Prostate gland (tissue), 2 donors: ENCODE measurements around the gene ANKRD34B. TPM values are rescaled to one million over a fixed set of nuclear protein-coding genes. Genes with fewer than 3 reads are reported as not detected.
"Not testable (repeated sequence)": the region's sequence is repeated elsewhere in the genome, so short reads cannot be mapped to it uniquely, and the experiment has no call there.

Experiments used
- DNase-seq: peaks from one replicate; pipeline ENCODE4 v3.0.0-alpha.2; 2019; ENCODE audit warnings: low spot score
- H3K27ac ChIP-seq, 2 donors: fragments of 200-600 bp; sonication (generic); 2 replicates each; pipeline ENCODE4 v1.5.1; 2017 to 2019
- H3K27me3 ChIP-seq: fragments of 200-600 bp; sonication (generic); replicated peaks from 2 replicates; pipeline ENCODE4 v1.5.1; 2019; ENCODE audit not compliant: insufficient read depth
- H3K36me3 ChIP-seq, 2 donors: fragments of 200-600 bp; sonication (generic); 1 replicate in 1 of 2; 2 replicates in 1 of 2; pipeline versions ENCODE4 v1.5.1 to v1.8.1; 2017 to 2019
- H3K4me1 ChIP-seq: fragments of 200-600 bp; sonication (generic); replicated peaks from 2 replicates; pipeline ENCODE4 v1.5.1; 2019
- H3K4me3 ChIP-seq, 2 donors: fragments of 200-600 bp; sonication (generic); 2 replicates each; pipeline ENCODE4 v1.5.1; 2017 to 2019
- H3K9me3 ChIP-seq: fragments of 200-600 bp; sonication (generic); 2 replicates; pipeline ENCODE4 v1.5.1; 2017
- POLR2A ChIP-seq: fragments of 450-650 bp; IDR thresholded peaks from one replicate; pipeline ENCODE4 v1.6.1; 2016; ENCODE audit warnings: antibody characterized with exemption, mild to moderate bottlenecking
- POLR2AphosphoS5 ChIP-seq: sonication (generic); formaldehyde crosslinking; IDR thresholded peaks from one replicate; pipeline ENCODE4 v1.6.1; 2017; ENCODE audit warnings: antibody characterized with exemption
- WGBS: methylation state at CpG from one replicate; pipeline ENCODE4 v1.1.5; 2018; 5-methylcytosine and 5-hydroxymethylcytosine counted together
- intact Hi-C: fragments of 100-400 bp; cut with DNase I; formaldehyde crosslinking; loops from one replicate; pipeline ENCODE4 v1.14.2; 2022
- total RNA-seq, 2 donors: library from RNA; depleted of rRNA; stranded (reverse); fragments of >200 nt; gene quantifications; one replicate each; pipeline ENCODE4 v1.1.0, GENCODE V29; 2016
- TF ChIP-seq, protein P1 (sequence below), 4 experiments: fragments of 200-600 bp in 2 of 4; fragments of 450-650 bp in 2 of 4; sonication (generic) in 2 of 4; IDR thresholded peaks; 1 replicate in 3 of 4; 2 replicates in 1 of 4; pipeline ENCODE4 v1.5.1; 2016 to 2019; ENCODE audit warnings: antibody characterized with exemption in 4 of 4, mild to moderate bottlenecking in 2 of 4, moderate library complexity in 2 of 4

Gene ANKRD34B
- total RNA-seq, 2 donors from 2014 or later = 0.18 TPM; not detected in 1

DNA sequence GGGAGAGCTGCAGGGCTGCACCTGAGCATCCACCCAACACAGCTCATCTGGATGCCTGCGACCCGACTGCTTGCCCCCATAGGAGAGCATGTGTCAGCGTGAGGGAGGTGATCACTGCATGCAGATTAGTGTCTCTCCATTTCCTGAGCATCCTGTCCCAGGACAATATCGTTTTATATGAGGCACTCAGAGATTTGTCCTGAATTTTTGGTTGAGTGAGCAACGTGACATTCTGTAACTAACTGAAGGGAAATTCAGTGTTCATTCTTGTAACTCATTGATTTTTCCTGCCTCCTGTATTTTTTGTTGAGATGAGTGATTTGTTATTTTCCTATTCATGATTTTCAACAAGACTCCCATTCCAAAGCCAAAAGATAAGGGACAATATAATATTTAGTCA is 20.7 kb upstream of the ANKRD34B start:
- 88% methylated on average over 5 of the region's 5 CpGs for WGBS

DNA sequence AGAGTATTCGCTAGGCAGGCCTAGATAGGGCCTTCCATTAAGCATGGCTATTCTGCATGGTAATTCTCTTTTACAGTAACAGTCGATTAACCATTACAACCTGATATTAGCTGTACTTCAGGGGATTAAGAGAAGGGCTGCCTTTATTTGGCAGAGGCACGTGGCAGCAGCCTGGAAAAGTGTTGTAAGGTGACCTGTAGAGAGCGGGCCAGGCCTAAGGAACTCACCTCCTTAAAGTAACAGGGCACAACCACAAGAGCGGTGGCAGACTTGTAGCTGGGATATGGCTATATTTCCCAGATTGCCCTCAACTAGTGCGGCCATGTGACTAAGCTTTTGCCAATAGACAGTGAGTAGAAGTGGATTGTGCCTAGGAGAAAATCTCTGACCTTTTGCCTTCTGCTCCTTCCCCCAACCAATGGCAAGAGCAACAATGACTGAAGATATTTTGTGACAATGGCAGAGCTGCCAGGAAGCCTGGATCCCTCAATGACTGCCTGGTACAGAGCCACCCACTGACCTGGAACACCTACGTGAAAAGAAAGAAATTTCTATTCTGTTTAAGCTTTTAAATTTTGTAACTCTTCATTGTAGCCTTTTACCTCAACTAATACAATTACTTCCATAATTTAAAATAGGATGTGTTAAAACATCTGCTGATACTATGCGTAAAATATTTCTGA is 18.9 kb upstream of the ANKRD34B start:
- intact Hi-C loops = no loop called here
- no peak overlapping the region for H3K27ac ChIP-seq
- no peaks in the 10 kb centered on the region for H3K4me1 ChIP-seq
- no peaks in the 10 kb centered on the region for H3K9me3 ChIP-seq
- DNase-seq = no peak
- WGBS = 93% methylated on average over 8 of the region's 8 CpGs
- TF ChIP-seq, protein P1, sequence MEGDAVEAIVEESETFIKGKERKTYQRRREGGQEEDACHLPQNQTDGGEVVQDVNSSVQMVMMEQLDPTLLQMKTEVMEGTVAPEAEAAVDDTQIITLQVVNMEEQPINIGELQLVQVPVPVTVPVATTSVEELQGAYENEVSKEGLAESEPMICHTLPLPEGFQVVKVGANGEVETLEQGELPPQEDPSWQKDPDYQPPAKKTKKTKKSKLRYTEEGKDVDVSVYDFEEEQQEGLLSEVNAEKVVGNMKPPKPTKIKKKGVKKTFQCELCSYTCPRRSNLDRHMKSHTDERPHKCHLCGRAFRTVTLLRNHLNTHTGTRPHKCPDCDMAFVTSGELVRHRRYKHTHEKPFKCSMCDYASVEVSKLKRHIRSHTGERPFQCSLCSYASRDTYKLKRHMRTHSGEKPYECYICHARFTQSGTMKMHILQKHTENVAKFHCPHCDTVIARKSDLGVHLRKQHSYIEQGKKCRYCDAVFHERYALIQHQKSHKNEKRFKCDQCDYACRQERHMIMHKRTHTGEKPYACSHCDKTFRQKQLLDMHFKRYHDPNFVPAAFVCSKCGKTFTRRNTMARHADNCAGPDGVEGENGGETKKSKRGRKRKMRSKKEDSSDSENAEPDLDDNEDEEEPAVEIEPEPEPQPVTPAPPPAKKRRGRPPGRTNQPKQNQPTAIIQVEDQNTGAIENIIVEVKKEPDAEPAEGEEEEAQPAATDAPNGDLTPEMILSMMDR (IDR thresholded peaks at IDR 0.05) = no peak
- TF ChIP-seq POLR2A (no peak), POLR2AphosphoS5 (no peak)
- no peaks in the 10 kb centered on the region for H3K36me3 ChIP-seq
- no peak overlapping the region for H3K4me3 ChIP-seq
- no peaks in the 10 kb centered on the region for H3K27me3 ChIP-seq

More for the DNA sequence above, 20.7 kb upstream of the ANKRD34B start:
- Histone ChIP-seq H3K36me3 (no peaks in the 10 kb centered on the region), H3K4me1 (no peaks in the 10 kb centered on the region), H3K27me3 (no peaks in the 10 kb centered on the region), H3K4me3 (no peak overlapping the region), H3K9me3 (no peaks in the 10 kb centered on the region), H3K27ac (no peak overlapping the region)
- intact Hi-C loops = no loop called here
- DNase-seq = no peak
- TF ChIP-seq POLR2AphosphoS5 = no peak
- TF ChIP-seq, protein P1 (IDR thresholded peaks at IDR 0.05) = no peak

DNA sequence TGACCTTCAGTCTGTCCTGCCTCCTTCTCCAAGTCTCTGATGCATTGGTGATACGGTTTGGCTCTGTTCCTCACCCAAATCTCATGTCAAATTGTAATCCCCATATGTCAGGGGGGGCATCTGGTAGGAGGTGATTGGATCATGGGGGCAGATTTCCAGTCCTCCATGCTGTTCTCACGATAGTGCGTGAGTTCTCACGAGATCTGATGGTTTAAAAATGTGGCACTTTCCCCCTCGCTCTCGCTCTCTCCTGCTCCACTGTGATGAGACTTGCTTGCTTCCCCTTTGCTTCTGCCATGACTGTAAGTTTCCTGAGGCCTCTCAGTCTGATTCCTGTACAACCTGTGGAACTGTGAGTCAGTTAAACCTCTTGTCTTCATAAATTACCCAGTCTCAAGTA is 14.7 kb upstream of the ANKRD34B start:
- H3K27me3 ChIP-seq = no peaks in the 10 kb centered on the region
- 93% methylated on average over 6 of the region's 6 CpGs for WGBS
- no peaks in the 10 kb centered on the region for H3K36me3 ChIP-seq
- no peak overlapping the region for H3K27ac ChIP-seq
- H3K4me3 ChIP-seq = no peak overlapping the region
- H3K9me3 ChIP-seq = no peaks in the 10 kb centered on the region
- no peaks in the 10 kb centered on the region for H3K4me1 ChIP-seq
- intact Hi-C loops = no loop called here
- TF ChIP-seq POLR2A (no peak), POLR2AphosphoS5 (no peak)
- TF ChIP-seq, protein P1 (IDR thresholded peaks at IDR 0.05) = no peak
- DNase-seq = no peak

DNA sequence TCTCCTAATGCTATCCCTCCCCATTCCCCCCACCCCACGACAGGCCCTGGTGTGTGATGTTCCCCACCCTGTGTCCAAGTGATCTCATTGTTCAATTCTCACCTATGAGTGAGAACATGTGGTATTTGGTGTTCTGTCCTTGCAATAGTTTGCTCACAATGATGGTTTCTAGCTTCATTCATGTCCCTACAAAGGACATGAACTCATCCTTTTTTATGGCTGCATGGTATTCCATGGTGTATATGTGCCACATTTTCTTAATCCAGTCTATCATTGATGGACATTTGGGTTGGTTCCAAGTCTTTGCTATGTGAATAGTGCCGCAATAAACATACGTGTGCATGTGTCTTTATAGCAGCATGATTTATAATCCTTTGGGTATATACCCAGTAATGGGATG is 10.2 kb upstream of the ANKRD34B start:
- H3K4me1 ChIP-seq, H3K27ac ChIP-seq, H3K9me3 ChIP-seq, H3K27me3 ChIP-seq, H3K4me3 ChIP-seq, H3K36me3 ChIP-seq, intact Hi-C loops, DNase-seq: not testable (repeated sequence)
- 95% methylated on average over 3 of the region's 3 CpGs for WGBS

DNA sequence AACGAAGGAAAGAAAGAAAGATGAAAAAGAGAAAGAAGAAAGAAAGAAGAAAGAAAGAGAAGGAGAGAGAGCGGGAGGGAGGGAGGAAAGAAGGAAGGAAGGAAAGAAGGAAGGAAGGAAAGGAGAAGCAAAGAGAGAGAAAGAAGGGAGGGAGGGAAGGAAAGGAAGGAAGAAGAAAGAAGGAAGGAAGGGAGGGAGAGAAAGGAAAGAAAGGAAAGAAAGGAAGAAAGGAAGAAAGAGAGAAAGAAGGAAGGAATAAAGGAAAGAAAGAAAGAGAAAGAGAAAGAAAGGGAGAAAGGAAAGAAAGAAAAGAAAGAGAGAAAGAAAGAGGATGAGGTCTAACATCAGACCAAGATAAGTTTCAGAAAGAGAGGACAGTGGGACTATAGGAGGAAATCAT is 9.0 kb upstream of the ANKRD34B start:
- H3K9me3 ChIP-seq = no peaks in the 10 kb centered on the region
- no peak overlapping the region for H3K27ac ChIP-seq
- no peaks in the 10 kb centered on the region for H3K4me1 ChIP-seq
- DNase-seq = no peak
- 97% methylated on average over 2 of the region's 2 CpGs for whole genome bisulfite sequencing
- TF ChIP-seq POLR2AphosphoS5 (no peak), POLR2A (no peak)
- TF ChIP-seq, protein P1 (IDR thresholded peaks at IDR 0.05) = no peak
- no peaks in the 10 kb centered on the region for H3K36me3 ChIP-seq
- H3K27me3 ChIP-seq = no peaks in the 10 kb centered on the region
- no peak overlapping the region for H3K4me3 ChIP-seq
- intact Hi-C loops = no loop called here
